Myocyte (in vitro differentiated cells): Measurements from ENCODE around the gene ANO4. TPM values are rescaled to one million over a fixed set of nuclear protein-coding genes. Genes with fewer than 3 reads are reported as not detected.

ENCODE experiments used
- DNase-seq: peaks from one replicate; pipeline ENCODE4 v3.0.0-alpha.2; 2012; ENCODE audit warnings: low read depth
- polyA plus RNA-seq: library from polyadenylated mRNA; unstranded; fragments of >200 nt; gene quantifications from one replicate; pipeline ENCODE4 v1.2.1, GENCODE V29; 2012; ENCODE audit warnings: missing spikeins
- total RNA-seq: library from RNA; depleted of rRNA; stranded (reverse); fragments of >200 nt; gene quantifications from 2 replicates; pipeline ENCODE4 v1.2.3, GENCODE V29; 2014

ANO4 gene
- total RNA-seq = 0.99 and 1.3 TPM in 2 replicates
- 0.86 TPM for polyA plus RNA-seq

GRCh38 chr12:100794441-100795173 lies at the start of gene ANO4:
Gene ANO4, plus strand, starts transcription at chr12:100794776. Its CDS starts 107,010 bp downstream, at chr12:100901786.
- DNase-seq = no peak

- no peak for DNase-seq
Observed at GRCh38 chr12:100745378-100746071, 49.1 kb upstream of the ANO4 start.

GRCh38 chr12:100752841-100753240 lies 41.7 kb upstream of the ANO4 start:
- no peak for DNase-seq

- peak; percentile 69 for DNase-seq
Observed at GRCh38 chr12:100753837-100754236, 40.7 kb upstream of the ANO4 start.

- no peak for DNase-seq
Observed at GRCh38 chr12:100755186-100755585, 39.4 kb upstream of the ANO4 start.

- peak; percentile 7 for DNase-seq
Observed at GRCh38 chr12:100758083-100758482, 36.5 kb upstream of the ANO4 start.

GRCh38 chr12:100767371-100767770 lies 27.2 kb upstream of the ANO4 start:
- no peak for DNase-seq

- DNase-seq = no peak
Observed at GRCh38 chr12:100767950-100768349, 26.6 kb upstream of the ANO4 start.

- DNase-seq = no peak
Observed at GRCh38 chr12:100778967-100779590, 15.5 kb upstream of the ANO4 start.

- peak; percentile 22 for DNase-seq
Observed at GRCh38 chr12:100789146-100789545, 5.4 kb upstream of the ANO4 start.

- no peak for DNase-seq
Observed at GRCh38 chr12:100789975-100790374, 4.6 kb upstream of the ANO4 start.

GRCh38 chr12:100790552-100790951 lies 4.0 kb upstream of the ANO4 start:
- DNase-seq = no peak

GRCh38 chr12:100793182-100793581 lies 1.4 kb upstream of the ANO4 start:
- DNase-seq = peak; percentile 28

- peak; percentile 18 for DNase-seq
Observed at GRCh38 chr12:100795174-100795799, 711 bp downstream of the ANO4 start.

- no peak for DNase-seq
Observed at GRCh38 chr12:100795800-100796179, 1.2 kb downstream of the ANO4 start.

- DNase-seq = no peak
Observed at GRCh38 chr12:100796621-100797020, 2.0 kb downstream of the ANO4 start.

GRCh38 chr12:100797246-100797645 lies 2.7 kb downstream of the ANO4 start:
- no peak for DNase-seq

GRCh38 chr12:100797786-100798185 lies 3.2 kb downstream of the ANO4 start:
- no peak for DNase-seq

GRCh38 chr12:100798286-100799160 lies 3.9 kb downstream of the ANO4 start:
- DNase-seq = no peak

GRCh38 chr12:100799770-100800169 lies 5.2 kb downstream of the ANO4 start:
- no peak for DNase-seq

- no peak for DNase-seq
Observed at GRCh38 chr12:100800723-100801122, 6.1 kb downstream of the ANO4 start.
